Putamen (tissue), 1 donor: ENCODE data around the gene UST.
A peak's percentile ranks its signal among the peaks of the same experiment; 100 is the strongest.
"Not testable (repeated sequence)": the region's sequence is repeated elsewhere in the genome, so short reads cannot be mapped to it uniquely, and the experiment has no call there.

Experiments
- DNase-seq: peaks from one replicate; pipeline ENCODE4 v3.0.0-alpha.2; 2016; ENCODE audit warnings: low spot score

Gene UST

GRCh38 chr6:148951662-148952061 lies 204.8 kb downstream of the UST start:
- no peak for DNase-seq

- DNase-seq = no peak
Measured at GRCh38 chr6:148952147-148953035, 205.6 kb downstream of the UST start.

GRCh38 chr6:148954461-148954860 lies 207.6 kb downstream of the UST start:
- DNase-seq = no peak

- DNase-seq = no peak
Measured at GRCh38 chr6:148954934-148955333, 208.1 kb downstream of the UST start.

- DNase-seq = no peak
Measured at GRCh38 chr6:148955441-148955840, 208.6 kb downstream of the UST start.

- DNase-seq = not testable (repeated sequence)
Measured at GRCh38 chr6:148956163-148956562, 209.3 kb downstream of the UST start.

GRCh38 chr6:148957752-148958151 lies 210.9 kb downstream of the UST start:
- DNase-seq = no peak

- no peak for DNase-seq
Measured at GRCh38 chr6:148959008-148959407, 212.2 kb downstream of the UST start.

GRCh38 chr6:148959501-148959900 lies 212.7 kb downstream of the UST start:
- DNase-seq = no peak

GRCh38 chr6:148962854-148963515 lies 216.2 kb downstream of the UST start:
- no peak for DNase-seq

- DNase-seq = no peak
Measured at GRCh38 chr6:148963738-148964137, 216.9 kb downstream of the UST start.

GRCh38 chr6:148964467-148964866 lies 217.6 kb downstream of the UST start:
- no peak for DNase-seq

- no peak for DNase-seq
Measured at GRCh38 chr6:148965287-148965686, 218.5 kb downstream of the UST start.

GRCh38 chr6:148967011-148967520 lies 220.2 kb downstream of the UST start:
- DNase-seq = peak; percentile 14

- DNase-seq = peak; percentile 63
Measured at GRCh38 chr6:148967541-148967956, 220.7 kb downstream of the UST start.

- DNase-seq = no peak
Measured at GRCh38 chr6:148968771-148969602, 222.2 kb downstream of the UST start.

- no peak for DNase-seq
Measured at GRCh38 chr6:148969603-148970061, 222.8 kb downstream of the UST start.

GRCh38 chr6:148971031-148971927 lies 224.4 kb downstream of the UST start:
- DNase-seq = no peak

- no peak for DNase-seq
Measured at GRCh38 chr6:148972481-148972880, 225.7 kb downstream of the UST start.

- DNase-seq = peak; percentile 14
Measured at GRCh38 chr6:148973538-148974208, 226.8 kb downstream of the UST start.
